Neural crest cell (in vitro differentiated cells): Measurements from ENCODE around the gene LMCD1. TPM values are rescaled to one million over a fixed set of nuclear protein-coding genes. Genes with fewer than 3 reads are reported as not detected.

Experiments used
- DNase-seq: peaks from one replicate; pipeline ENCODE4 v3.0.0; 2021; ENCODE audit warnings: low read depth, mixed read lengths, low spot score
- H3K27ac Mint-ChIP-seq: one replicate; pipeline ENCODE4 v1.8.0; 2021; ENCODE audit warnings: mild to moderate bottlenecking, mixed read lengths; ENCODE audit not compliant: unreplicated experiment
- H3K27me3 Mint-ChIP-seq: 2 replicates; pipeline ENCODE4 v1.8.0; 2021; ENCODE audit warnings: low read depth, mild to moderate bottlenecking, mixed read lengths
- H3K36me3 Mint-ChIP-seq: 2 replicates; pipeline ENCODE4 v1.8.0; 2021; ENCODE audit warnings: low read depth, mild to moderate bottlenecking, mixed read lengths
- H3K4me1 Mint-ChIP-seq: 2 replicates; pipeline ENCODE4 v1.8.0; 2021; ENCODE audit warnings: mixed read lengths
- H3K4me3 Mint-ChIP-seq: one replicate; pipeline ENCODE4 v1.8.0; 2021; ENCODE audit warnings: mild to moderate bottlenecking, mixed read lengths
- H3K9me3 Mint-ChIP-seq: 2 replicates; pipeline ENCODE4 v1.8.0; 2021; ENCODE audit warnings: mixed read lengths
- CTCF ChIP-seq: fragments of 200-600 bp; sonication (generic); conservative IDR thresholded peaks from 2 replicates; pipeline ENCODE4 v1.5.0; 2021; ENCODE audit warnings: antibody characterized with exemption, mild to moderate bottlenecking
- total RNA-seq: library from RNA; stranded (reverse); gene quantifications from 2 replicates; pipeline ENCODE4 v1.2.1, GENCODE V29; 2021

Gene LMCD1
- total RNA-seq, 1 donor from 2014 or later: 28.4 TPM

GRCh38 chr3:8464668-8465067 lies 37.0 kb upstream of the LMCD1 start:
- H3K4me3 Mint-ChIP-seq: no peak overlapping the region
- peaks cover 6% of the 10 kb centered on the region for H3K9me3 Mint-ChIP-seq
- DNase-seq: no peak
- TF ChIP-seq CTCF: no peak
- no peak overlapping the region for H3K27ac Mint-ChIP-seq
- H3K27me3 Mint-ChIP-seq: no peaks in the 10 kb centered on the region
- peaks cover 3% of the 10 kb centered on the region for H3K36me3 Mint-ChIP-seq
- H3K4me1 Mint-ChIP-seq: no peaks in the 10 kb centered on the region

GRCh38 chr3:8466526-8466925 lies 35.1 kb upstream of the LMCD1 start:
- H3K27ac Mint-ChIP-seq: no peak overlapping the region
- peaks cover 4% of the 10 kb centered on the region for H3K4me1 Mint-ChIP-seq
- no peaks in the 10 kb centered on the region for H3K27me3 Mint-ChIP-seq
- H3K9me3 Mint-ChIP-seq: peaks cover 2% of the 10 kb centered on the region
- no peak for DNase-seq
- H3K4me3 Mint-ChIP-seq: no peak overlapping the region
- H3K36me3 Mint-ChIP-seq: peaks cover 3% of the 10 kb centered on the region
- TF ChIP-seq CTCF: no peak

- H3K36me3 Mint-ChIP-seq: peaks cover 2% of the 10 kb centered on the region
- no peak overlapping the region for H3K4me3 Mint-ChIP-seq
- DNase-seq: no peak
- H3K27me3 Mint-ChIP-seq: no peaks in the 10 kb centered on the region
- no peak overlapping the region for H3K27ac Mint-ChIP-seq
- H3K9me3 Mint-ChIP-seq: peaks cover 2% of the 10 kb centered on the region
- H3K4me1 Mint-ChIP-seq: peaks cover 4% of the 10 kb centered on the region
- TF ChIP-seq CTCF: no peak
These were observed 30.8 kb upstream of the LMCD1 start for GRCh38 chr3:8470801-8471200.

- Mint-ChIP-seq H3K4me1 (peaks cover 4% of the 10 kb centered on the region), H3K36me3 (peaks cover 2% of the 10 kb centered on the region), H3K9me3 (no peaks in the 10 kb centered on the region), H3K27me3 (no peaks in the 10 kb centered on the region), H3K4me3 (no peak overlapping the region), H3K27ac (no peak overlapping the region)
- no peak for TF ChIP-seq CTCF
- DNase-seq: no peak
These were observed 29.1 kb upstream of the LMCD1 start for GRCh38 chr3:8472549-8472948.

- H3K27me3 Mint-ChIP-seq: no peaks in the 10 kb centered on the region
- peaks cover 4% of the 10 kb centered on the region for H3K4me1 Mint-ChIP-seq
- no peaks in the 10 kb centered on the region for H3K9me3 Mint-ChIP-seq
- no peak for DNase-seq
- no peak overlapping the region for H3K27ac Mint-ChIP-seq
- no peak overlapping the region for H3K4me3 Mint-ChIP-seq
- peaks cover 2% of the 10 kb centered on the region for H3K36me3 Mint-ChIP-seq
- no peak for TF ChIP-seq CTCF
These were observed 28.6 kb upstream of the LMCD1 start for GRCh38 chr3:8473029-8473428.

GRCh38 chr3:8473990-8474389 lies 27.6 kb upstream of the LMCD1 start:
- no peak for TF ChIP-seq CTCF
- no peaks in the 10 kb centered on the region for H3K27me3 Mint-ChIP-seq
- H3K4me3 Mint-ChIP-seq: no peak overlapping the region
- H3K27ac Mint-ChIP-seq: no peak overlapping the region
- no peak for DNase-seq
- peaks cover 1% of the 10 kb centered on the region for H3K9me3 Mint-ChIP-seq
- H3K36me3 Mint-ChIP-seq: peaks cover 2% of the 10 kb centered on the region
- H3K4me1 Mint-ChIP-seq: peaks cover 4% of the 10 kb centered on the region
